HEK293 (cell line): ENCODE results near the gene LRRC4C.

Source experiments
- MYNN ChIP-seq: fragments of 450-650 bp; formaldehyde crosslinking; IDR thresholded peaks from 2 replicates; pipeline ENCODE4 v1.5.1; 2016; ENCODE audit warnings: missing biosample characterization, missing genetic modification characterization, borderline replicate concordance
- PRDM1 ChIP-seq: fragments of 450-650 bp; formaldehyde crosslinking; IDR thresholded peaks from 2 replicates; pipeline ENCODE4; 2016; ENCODE audit warnings: missing biosample characterization, missing genetic modification characterization
- REST ChIP-seq: fragments of 450-650 bp; formaldehyde crosslinking; IDR thresholded peaks from 2 replicates; pipeline ENCODE4 v1.5.1; 2016; ENCODE audit warnings: missing biosample characterization, missing genetic modification characterization
- ZNF133 ChIP-seq: fragments of 450-650 bp; formaldehyde crosslinking; IDR thresholded peaks from 2 replicates; pipeline ENCODE4 v1.5.1; 2016; ENCODE audit warnings: missing biosample characterization, missing genetic modification characterization
- ZNF157 ChIP-seq: fragments of 450-650 bp; formaldehyde crosslinking; IDR thresholded peaks from 2 replicates; pipeline ENCODE4 v1.5.1; 2016; ENCODE audit warnings: missing biosample characterization, missing genetic modification characterization
- ZNF18 ChIP-seq: fragments of 450-650 bp; formaldehyde crosslinking; IDR thresholded peaks from 2 replicates; pipeline ENCODE4 v1.5.1; 2016; ENCODE audit warnings: missing biosample characterization, missing genetic modification characterization
- ZNF311 ChIP-seq: fragments of 450-650 bp; formaldehyde crosslinking; IDR thresholded peaks from 2 replicates; pipeline ENCODE4 v1.5.1; 2017; ENCODE audit warnings: missing biosample characterization, missing genetic modification characterization, borderline replicate concordance
- TF ChIP-seq, protein P1 (sequence below): fragments of 450-650 bp; formaldehyde crosslinking; IDR thresholded peaks from 2 replicates; pipeline ENCODE4 v1.5.1; 2016; ENCODE audit warnings: missing biosample characterization, missing genetic modification characterization

- TF ChIP-seq, protein P1, sequence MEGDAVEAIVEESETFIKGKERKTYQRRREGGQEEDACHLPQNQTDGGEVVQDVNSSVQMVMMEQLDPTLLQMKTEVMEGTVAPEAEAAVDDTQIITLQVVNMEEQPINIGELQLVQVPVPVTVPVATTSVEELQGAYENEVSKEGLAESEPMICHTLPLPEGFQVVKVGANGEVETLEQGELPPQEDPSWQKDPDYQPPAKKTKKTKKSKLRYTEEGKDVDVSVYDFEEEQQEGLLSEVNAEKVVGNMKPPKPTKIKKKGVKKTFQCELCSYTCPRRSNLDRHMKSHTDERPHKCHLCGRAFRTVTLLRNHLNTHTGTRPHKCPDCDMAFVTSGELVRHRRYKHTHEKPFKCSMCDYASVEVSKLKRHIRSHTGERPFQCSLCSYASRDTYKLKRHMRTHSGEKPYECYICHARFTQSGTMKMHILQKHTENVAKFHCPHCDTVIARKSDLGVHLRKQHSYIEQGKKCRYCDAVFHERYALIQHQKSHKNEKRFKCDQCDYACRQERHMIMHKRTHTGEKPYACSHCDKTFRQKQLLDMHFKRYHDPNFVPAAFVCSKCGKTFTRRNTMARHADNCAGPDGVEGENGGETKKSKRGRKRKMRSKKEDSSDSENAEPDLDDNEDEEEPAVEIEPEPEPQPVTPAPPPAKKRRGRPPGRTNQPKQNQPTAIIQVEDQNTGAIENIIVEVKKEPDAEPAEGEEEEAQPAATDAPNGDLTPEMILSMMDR: no peak
- TF ChIP-seq ZNF18 (tag by site-specific recombination) (no peak), MYNN (no peak), ZNF157 (tag by site-specific recombination) (no peak), ZNF133 (tag by site-specific recombination) (no peak), PRDM1 (tag by site-specific recombination) (no peak), ZNF311 (tag by site-specific recombination) (no peak), REST (tag by site-specific recombination) (no peak)
These were observed 407.4 kb downstream of the LRRC4C start for GRCh38 chr11:41051919-41052635.
